GM12892 (cell line): Measurements from ENCODE around the gene DUOXA2.

Source experiments
- POLR2A ChIP-seq: IDR thresholded peaks from 2 replicates; pipeline ENCODE4 v1.6.1; 2011; ENCODE audit warnings: low read depth, low read length, control low read depth
- POLR2AphosphoS5 ChIP-seq: IDR thresholded peaks from 2 replicates; pipeline ENCODE4 v1.6.1; 2011; ENCODE audit warnings: low read depth, low read length, control low read depth

GRCh38 chr15:45105586-45105985 is 8.5 kb upstream of the DUOXA2 start:
- TF ChIP-seq POLR2A (no peak), POLR2AphosphoS5 (no peak)
